HG03432 (cell line): ENCODE measurements around the gene PML.

Source experiments
- ATAC-seq: cut with Tn5 transposase; IDR thresholded peaks from one replicate; pipeline ENCODE4 v1.9.1; 2021; ENCODE audit warnings: mild to moderate bottlenecking, moderate library complexity; ENCODE audit not compliant: unreplicated experiment

Gene PML, protein sequence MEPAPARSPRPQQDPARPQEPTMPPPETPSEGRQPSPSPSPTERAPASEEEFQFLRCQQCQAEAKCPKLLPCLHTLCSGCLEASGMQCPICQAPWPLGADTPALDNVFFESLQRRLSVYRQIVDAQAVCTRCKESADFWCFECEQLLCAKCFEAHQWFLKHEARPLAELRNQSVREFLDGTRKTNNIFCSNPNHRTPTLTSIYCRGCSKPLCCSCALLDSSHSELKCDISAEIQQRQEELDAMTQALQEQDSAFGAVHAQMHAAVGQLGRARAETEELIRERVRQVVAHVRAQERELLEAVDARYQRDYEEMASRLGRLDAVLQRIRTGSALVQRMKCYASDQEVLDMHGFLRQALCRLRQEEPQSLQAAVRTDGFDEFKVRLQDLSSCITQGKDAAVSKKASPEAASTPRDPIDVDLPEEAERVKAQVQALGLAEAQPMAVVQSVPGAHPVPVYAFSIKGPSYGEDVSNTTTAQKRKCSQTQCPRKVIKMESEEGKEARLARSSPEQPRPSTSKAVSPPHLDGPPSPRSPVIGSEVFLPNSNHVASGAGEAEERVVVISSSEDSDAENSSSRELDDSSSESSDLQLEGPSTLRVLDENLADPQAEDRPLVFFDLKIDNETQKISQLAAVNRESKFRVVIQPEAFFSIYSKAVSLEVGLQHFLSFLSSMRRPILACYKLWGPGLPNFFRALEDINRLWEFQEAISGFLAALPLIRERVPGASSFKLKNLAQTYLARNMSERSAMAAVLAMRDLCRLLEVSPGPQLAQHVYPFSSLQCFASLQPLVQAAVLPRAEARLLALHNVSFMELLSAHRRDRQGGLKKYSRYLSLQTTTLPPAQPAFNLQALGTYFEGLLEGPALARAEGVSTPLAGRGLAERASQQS

DNA sequence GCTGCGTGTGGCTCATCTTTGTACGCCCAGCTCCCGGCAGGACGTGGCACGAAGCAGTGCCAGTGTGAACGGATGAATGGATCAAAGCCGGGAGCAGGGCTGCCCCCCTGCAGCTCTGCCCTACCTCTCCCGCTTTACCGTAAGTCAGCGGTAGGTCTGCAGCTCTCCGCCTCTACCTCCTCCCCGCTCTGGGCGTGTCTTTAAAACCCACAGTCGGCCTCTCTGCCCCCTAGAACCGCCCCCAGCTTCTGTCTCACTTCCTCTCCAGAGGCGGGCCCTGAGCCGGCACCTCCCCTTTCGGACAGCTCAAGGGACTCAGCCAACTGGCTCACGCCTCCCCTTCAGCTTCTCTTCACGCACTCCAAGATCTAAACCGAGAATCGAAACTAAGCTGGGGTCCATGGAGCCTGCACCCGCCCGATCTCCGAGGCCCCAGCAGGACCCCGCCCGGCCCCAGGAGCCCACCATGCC lies at the start of gene PML:
Gene PML (plus strand): TSS at position 304 of the 471 bp plus-strand sequence. CDS start 97 bp downstream, at position 401.
- ATAC-seq = peak; percentile 72

DNA sequence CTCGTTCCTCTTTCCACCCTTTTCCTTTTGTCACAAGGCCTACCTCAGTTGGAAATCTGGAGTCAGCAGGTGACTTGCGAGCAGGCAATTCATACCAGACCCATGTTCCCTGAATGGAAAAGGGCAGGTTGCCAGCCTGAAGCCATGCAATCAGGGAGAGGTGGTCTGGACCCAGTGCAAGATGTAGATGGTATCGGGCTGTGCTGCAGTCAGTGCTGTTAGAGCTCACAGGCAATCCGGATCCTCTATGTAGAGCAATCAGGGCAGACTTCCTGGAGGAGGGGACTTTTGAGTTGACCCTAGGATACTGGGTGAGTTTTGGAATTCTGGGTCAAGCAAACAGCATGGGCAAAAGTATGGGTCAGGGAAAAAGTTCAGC lies 49.4 kb upstream of the PML start:
- no peak for ATAC-seq

DNA sequence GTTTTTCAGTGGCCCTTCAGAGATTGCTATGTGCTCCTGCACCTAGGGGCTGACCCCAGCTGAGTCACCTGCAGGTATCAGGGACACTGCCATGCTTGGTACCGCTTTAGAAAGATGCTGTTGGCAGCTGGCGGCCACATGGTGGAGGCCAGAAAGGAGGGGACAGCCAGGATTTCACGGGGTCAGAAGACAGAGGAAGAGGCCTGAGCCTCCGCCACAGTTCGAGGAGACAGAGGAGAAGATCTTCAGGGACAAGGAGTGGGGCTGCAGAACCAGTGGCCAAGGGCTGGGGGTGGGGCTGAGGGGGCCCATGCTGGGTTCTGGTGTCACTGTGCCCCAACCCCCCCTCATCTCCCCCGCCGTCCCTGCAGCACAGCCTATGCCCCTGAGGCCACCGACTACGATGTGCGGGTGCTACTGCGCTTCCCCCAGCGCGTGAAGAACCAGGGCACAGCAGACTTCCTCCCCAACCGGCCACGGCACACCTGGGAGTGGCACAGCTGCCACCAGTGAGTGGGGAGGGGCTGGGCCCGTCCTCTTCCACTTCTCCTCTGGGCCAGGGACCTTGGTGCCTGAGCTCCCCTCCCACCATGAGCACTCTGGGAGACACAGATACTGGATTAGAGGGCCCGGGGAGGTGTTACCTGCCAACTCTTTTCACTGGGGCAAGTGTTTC lies 48.3 kb upstream of the PML start:
- ATAC-seq = no peak

DNA sequence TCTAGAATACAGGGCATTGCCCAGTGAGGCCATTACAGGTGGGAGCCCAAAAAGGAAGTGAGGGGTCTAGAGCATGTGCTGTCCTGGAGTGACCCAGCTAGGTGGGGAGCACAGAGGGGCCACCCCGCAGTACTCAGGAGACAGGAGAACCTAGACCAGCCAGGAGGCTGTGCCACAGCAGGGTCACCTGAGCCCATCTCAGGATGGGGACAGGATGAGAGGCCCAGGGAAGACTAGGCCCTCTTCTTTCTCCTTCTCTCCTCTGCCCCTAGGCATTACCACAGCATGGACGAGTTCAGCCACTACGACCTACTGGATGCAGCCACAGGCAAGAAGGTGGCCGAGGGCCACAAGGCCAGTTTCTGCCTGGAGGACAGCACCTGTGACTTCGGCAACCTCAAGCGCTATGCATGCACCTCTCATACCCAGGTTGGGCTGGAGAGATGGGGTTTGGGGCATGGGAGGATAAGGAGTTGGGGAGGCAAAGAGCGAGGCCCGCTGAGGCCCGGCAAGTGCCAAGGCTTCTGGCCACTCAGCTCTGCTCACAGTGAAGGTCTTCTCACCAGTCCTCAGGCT lies 47.6 kb upstream of the PML start:
- no peak for ATAC-seq

DNA sequence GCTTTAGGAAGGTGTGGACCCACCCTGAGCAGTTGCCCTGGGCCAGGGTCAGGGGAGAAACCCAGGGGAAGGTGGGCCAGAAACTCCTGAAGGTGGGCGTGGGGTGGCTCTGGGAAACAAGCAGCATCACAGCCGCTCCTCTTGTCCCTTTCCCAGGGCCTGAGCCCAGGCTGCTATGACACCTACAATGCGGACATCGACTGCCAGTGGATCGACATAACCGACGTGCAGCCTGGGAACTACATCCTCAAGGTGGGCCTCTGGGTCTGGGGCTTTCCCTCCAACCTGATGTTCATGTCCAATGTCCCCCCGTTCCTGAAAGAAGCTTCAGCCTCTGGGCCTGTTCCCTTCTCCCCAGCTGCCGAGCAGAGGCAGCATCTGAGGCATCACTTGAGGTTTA lies 46.9 kb upstream of the PML start:
- ATAC-seq = no peak

DNA sequence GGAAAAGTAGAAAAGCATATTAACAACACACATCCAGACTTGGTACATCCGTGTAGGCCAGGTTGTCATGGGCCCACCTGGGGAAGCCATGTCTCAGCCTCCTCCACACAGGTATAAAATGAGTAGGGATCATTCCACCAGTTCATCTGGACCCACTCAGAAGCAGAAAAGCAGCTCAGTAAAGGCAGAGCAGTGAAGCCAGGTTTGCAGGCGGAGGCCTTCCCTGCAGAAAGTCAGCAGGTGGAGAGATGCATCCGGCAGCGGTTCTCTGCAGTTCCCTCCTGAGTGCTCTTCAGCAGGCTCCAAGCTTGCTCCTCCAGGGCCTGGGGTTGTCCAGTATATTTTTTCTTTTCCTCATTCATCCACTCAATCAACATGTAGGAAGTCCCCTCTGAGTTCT lies 46.1 kb upstream of the PML start:
- no peak for ATAC-seq

DNA sequence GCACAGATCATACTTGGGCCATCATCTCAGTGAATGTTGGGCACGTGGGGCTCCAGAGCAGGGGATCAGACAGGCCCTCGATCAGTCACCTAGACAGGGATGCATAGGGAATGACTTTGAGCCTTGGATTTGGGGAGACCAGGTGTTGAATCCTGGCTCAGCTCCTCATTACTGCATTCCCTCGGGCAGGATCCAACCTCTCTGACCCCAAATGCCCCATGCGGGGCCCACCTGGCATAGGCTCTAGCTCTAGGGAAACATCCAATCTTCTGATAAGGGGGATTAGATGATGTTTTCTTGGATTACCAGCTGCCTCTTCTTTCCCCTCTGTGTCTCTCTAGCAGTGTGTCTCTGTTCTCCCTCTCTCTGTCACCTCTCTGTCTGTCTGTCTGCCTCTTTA lies 45.5 kb upstream of the PML start:
- ATAC-seq = no peak

DNA sequence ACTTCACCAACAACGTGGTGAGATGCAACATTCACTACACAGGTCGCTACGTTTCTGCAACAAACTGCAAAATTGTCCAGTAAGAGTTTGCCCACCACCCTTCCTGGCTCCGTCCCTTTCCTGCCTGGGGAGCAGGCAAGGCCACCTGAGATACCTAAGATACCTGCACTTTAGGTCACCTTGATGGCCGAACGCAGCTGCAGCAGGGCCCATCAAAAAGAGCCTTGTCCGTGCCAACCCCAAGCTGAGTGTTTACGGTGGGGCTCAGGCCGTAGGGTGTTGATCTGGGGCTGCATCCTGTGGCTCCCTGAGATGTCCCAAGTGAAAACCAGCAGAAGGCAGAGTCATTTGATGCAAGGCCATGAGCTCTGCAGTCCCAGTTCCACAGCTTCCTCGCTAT lies 45.0 kb upstream of the PML start:
- no peak for ATAC-seq

DNA sequence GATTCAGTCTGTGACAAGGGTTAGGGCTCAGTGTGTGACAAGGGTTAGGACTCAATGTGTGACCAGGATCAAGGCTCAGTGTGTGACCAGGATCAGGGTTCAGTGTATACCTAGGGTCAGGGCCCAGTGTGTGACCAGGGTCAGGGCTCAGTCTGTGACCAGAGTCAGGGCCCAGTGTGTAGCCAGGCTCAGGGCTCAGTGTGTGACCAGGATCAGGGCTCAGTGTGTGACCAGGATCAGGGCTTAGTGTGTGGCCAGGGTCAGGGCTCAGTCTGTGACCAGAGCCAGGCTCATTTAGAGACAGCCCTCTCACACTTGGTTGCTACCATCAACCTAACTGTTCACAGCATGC lies 44.1 kb upstream of the PML start:
- ATAC-seq = no peak

DNA sequence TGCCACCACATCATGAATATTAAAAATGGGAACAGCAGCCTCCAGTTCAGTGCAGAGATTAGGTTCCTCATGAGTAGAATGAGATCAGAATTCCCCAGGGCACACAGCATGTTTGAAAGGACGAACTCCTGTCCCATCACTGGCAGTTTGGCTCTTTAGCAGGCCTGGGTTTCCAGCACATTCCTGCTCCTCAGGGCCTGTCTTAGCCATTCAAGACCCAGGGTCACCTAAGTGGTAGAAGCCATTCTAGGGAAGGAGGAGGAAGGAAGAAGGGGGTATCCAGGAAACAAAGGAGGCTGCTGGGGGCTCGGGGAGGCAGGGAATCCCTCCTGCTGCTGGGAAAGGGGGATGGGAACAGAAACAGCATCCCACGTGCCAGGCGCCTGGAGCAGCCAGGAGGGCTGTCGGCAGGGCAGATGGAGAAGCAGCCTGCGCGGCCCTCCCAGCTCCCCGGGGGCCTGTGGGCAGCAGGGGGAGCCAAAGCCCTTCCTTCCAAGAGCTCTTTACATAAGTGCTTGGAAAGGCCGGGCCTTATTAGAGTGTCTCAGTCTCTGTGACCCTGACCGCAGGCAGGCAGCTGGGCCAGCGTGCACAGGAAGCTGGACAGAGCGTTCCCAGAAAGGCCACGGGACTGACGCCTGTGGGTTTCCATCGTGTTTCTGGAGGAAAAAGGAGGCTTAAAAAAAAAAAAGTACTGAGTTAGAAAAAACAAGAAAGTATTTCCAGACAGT lies 43.5 kb upstream of the PML start:
- peak; percentile 49 for ATAC-seq

DNA sequence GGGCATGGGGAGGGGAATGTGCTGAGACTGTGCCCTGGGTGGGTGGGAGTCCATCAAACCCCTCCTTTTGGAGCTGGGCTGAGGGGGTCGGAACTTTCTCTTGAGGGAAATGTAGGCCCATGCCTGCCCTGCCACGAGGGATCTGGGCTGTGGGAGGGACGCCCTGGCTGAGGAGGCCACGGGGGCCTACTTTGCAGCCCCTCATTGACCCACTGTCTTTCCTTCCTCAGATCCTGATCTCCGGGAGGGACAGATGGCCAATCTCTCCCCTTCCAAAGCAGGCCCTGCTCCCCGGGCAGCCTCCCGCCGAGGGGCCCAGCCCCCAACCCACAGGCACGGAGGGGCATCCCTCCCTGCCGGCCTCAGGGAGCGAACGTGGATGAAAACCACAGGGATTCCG lies 42.9 kb upstream of the PML start:
- no peak for ATAC-seq

DNA sequence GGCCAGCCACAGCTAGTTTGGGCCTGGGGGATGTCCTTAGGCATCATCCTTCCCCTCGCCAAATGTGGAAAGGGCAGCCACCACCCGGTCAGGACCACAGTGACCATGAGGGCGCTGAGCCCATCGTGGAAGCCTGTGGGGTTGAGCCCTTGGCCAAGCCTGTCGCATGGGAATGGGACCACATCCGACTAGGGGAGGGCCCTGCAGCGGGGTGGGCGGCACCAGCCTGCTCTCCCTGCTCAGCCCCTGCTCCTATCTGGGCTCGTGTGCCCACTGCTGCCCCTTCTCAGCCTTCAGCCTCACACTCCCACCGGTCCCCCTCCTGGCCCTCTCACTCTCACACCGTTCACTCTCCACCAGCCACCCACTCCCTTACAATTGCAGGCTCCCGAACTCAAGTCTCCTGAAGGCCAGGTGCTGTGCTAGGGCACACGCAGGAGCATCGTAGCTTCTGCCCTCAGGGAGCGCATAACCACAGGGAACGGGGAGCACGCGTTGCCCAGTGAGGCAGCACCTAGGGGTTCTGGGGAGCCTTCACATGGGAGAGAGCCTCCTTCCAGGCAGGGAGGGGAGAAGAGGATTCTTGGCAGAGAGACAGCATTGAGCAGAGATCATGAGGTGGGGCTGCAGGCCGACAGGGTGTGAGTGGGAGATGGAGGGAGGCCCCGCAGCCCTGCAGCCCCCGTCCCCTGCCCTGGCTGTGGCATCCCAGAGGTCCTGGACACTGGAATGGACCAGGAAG lies 42.2 kb upstream of the PML start:
- no peak for ATAC-seq

DNA sequence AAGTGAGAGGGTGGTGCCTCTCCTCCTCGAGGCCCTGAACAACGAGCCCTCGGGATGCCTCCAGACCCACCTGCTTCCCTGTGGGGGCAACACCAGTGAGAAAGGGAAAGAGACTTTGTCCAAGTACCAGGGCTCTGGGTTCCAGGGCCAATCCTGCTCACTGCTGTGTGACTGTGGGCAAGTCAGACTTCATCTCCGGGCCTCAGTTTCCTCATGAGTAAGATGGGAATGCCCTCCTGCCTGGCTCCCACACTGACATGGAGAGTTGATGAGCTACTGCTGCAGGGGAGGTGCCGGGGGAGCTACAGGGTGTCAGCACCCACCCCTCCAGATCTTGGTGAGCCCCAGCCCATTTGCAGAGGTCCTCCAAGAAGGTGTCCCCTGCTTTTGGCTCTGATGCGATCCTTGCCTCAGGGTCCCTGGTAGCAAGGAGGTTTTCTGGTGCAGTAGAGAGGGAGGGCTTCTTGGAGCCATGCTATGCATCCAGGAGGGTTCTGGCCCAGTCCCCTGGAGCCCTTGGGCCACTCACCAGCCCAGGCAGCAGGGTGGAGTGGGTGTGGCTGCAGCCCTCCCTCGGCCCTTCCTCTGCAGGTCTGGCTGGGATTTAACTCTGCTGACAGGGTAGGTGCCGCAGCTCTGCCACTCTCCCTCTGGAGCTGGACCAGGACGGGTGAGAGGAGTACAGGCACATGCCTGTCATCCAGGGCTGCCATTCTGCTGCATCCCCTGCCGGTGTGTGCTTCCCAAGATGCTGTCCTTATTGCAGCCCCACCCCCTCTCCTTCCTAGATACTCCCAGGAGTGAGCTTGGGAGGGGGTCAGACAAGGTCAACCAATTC lies 41.4 kb upstream of the PML start:
- no peak for ATAC-seq

DNA sequence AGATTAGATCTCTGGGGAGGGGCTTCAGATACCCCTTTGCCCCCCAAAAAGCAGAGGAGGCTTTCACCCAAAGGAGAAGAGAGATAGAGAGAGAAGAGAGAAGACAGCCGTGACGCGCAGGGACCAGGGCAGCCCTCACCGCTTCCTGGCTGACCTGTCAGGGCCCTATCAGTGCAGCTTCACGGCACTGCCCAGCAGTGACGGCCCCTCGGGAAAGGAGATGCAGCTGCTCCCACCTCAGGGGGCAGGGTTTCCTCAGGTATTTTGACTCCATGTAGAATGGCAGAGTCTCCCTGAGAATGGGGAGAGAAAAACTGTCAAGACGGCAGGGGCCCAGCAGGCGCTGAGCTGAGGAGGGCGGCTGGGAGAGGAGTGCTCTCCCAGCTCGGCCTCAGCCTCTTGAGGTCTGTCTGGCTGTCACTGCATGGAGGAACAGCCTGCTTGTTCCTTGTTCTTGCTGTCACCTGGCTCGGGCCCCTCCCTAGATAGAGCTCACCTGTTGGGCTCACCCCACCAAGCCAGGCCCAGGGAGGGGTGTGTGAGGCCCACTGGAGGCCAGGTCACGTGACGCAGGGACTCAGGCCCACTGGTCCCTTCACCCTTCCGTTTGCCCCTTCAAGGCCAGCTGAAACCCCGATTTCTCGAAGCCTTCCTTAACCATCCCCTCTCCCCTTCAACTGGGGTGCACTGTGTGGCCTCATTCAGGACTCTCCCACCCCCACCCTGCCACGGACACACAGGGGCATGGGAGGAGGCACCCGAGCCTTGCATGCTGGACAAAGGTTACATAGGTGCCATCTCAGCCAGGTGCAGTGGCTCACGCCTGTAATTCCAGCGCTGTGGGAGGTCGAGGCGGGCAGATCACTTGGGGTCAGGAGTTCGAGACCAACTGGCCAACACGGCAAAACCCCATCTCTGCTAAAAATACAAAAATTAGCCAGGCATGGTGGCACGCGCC lies 40.0 kb upstream of the PML start:
- no peak for ATAC-seq

DNA sequence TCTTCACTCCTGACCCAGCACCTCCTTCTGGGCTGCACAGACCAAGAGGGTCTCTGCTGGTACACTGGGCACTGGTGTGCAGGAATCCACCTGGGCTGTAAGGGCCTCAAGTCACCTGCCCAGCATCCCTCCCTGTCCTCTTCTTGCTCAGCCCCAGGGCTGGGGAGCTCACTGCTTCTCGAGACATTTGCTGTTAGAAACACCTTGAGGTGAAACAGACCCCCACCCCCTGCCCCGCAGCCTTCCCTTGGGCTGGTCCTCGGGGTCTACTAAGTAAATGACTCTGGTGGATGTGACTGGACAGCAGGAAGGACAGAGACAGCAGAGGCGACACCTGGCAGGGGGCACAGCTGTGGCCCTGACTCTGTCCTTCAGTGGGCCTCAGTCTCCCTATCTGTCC lies 39.2 kb upstream of the PML start:
- no peak for ATAC-seq

DNA sequence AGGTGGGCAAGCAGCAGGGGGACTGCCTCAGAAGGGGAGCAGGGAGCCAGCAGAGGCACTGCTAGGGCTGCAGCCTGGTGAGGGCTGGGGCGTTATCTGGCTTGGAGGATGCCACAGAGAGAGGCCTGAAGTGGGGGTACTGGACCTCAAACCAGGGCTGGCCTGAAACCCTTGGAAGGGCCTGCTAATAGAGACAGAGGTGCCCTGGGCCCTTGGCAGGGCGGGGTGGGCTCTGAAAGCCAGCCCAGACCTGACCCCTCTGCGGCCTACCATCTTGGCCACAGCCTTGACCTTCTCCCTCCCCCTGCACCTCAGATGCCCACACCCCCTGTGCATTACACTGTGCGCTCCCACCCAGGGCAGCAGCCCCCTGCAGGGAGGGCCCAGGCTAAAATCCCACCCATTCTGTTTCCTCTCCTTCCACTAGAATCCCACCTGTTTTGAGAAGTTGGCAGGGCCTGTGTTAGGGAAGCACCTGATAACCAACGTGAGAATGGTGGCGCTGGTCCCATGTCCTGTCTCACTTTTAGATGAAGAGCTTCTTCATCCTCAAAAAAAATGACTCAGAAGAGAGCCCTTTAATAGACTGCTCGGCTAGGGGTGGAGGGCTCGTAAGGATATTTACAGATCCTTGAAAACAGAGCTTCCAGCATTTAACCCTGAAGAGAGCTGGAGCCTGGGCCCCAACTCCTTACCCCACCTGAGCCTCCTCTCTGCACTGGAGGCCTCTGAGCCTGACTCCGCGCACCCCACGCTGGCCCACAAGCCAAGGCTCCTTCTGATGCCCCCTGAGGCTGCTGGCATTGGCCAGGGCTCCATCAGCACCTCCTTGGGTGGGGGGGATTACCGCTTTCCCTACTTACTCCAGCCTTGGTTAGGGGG lies 38.4 kb upstream of the PML start:
- ATAC-seq = no peak

DNA sequence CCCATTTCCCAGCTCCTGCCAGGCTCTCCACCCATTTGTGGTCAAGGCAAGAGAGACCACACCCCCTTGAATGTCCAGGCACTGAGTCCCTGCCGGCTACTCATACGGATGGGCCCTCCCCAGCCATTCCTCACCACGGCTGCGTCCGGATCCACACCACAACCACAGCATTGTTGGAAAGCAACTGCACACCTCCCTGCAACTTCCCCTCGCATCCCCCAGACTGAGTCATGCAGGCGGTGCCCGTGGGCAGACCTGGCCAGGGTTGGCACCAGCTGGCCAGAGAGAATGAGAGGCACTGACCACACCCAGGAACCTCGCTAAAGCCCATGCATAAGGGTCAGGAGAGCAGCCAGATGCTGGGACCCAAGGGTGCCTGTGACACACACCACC lies 37.8 kb upstream of the PML start:
- no peak for ATAC-seq
